Retinal pigment epithelial cell (primary cell): ENCODE results near the gene PAM16.

Experiments
- DNase-seq: peaks from one replicate; pipeline ENCODE4 v3.0.0-alpha.2; 2010; ENCODE audit warnings: low read depth
- H3K4me3 ChIP-seq: 2 replicates; pipeline ENCODE4 v1.5.1; 2011; ENCODE audit warnings: mild to moderate bottlenecking, low read length, control low read depth, moderate library complexity
- CTCF ChIP-seq: conservative IDR thresholded peaks from 2 replicates; pipeline ENCODE4 v1.5.1; 2011; ENCODE audit warnings: low read depth, low read length, control low read depth, inconsistent platforms

The PAM16 gene

DNA sequence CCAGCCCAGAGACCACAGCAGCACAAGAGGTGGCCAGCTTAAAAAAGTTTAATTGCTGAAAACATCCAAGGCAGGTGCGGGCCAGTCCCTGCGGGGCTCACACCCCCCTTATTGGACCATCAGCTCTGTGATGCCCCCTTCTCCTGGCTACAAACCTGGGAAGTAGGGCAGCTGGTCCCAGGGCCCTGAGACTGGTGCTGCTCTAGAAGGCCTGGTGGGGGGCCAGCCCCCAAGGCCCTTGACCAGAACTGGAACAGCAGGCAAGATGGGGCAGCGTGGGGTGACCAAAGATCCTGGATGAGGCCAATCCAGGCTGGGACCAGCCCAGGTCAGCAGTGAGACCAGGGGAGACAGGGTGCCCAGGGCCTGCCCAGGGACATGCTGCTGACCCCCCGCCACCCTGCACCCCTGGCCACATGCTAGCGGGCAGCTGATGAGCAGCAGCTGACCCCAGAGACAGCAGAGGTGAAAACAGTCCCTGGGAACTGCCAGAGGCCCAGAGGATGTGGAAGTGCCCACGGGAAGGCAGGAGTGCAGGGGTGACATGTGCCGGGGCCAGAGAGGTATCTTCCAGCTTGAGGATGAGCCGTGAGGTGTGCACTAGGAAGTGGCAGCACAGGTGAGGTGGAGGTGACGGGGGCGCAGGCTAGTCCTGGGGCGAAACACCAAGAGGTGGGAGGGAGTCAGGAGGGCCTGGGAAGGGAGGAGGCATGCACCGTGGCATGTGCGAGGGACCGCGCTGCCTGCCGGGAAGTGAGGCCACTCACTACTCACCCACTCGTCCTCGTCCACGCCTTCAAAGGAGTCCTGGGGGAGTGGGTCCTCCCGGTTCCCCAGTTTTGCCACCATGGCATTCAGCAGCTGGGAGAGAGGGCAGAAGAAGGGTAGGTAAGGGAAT, 3.6 kb upstream of the PAM16 start:
- H3K4me3 ChIP-seq = no peak overlapping the region
- TF ChIP-seq CTCF = no peak
- no peak for DNase-seq

DNA sequence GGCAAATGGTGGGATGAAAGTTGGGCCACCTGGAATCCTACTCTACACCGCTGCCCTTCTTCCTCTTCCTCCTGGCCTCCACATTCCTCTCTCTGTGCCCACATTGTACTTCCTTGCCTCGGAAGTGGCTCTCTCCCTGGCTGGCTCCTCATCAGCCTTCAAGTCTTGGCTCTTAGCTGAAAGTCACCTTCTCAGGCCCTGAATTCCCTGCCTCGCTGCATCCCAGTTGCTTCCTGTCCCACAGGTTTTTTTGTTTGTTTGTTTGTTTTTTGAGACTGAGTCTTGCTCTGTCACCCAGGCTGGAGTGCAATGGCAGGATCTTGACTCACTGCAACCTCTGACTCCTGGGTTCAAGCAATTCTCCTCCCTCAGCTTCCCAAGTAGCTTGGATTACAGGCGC, 2.6 kb upstream of the PAM16 start:
- H3K4me3 ChIP-seq = no peak overlapping the region
- DNase-seq = no peak
- TF ChIP-seq CTCF = no peak

GRCh38 chr16:4352843-4353242, 1.7 kb upstream of the PAM16 start:
- TF ChIP-seq CTCF = no peak
- no peak for DNase-seq
- no peak overlapping the region for H3K4me3 ChIP-seq

GRCh38 chr16:4351880-4352279, 759 bp upstream of the PAM16 start:
- no peak for DNase-seq
- H3K4me3 ChIP-seq = no peak overlapping the region
- no peak for TF ChIP-seq CTCF

- no peak for DNase-seq
- no peak for TF ChIP-seq CTCF
Observed at GRCh38 chr16:4350365-4350786, 745 bp downstream of the PAM16 start.

DNA sequence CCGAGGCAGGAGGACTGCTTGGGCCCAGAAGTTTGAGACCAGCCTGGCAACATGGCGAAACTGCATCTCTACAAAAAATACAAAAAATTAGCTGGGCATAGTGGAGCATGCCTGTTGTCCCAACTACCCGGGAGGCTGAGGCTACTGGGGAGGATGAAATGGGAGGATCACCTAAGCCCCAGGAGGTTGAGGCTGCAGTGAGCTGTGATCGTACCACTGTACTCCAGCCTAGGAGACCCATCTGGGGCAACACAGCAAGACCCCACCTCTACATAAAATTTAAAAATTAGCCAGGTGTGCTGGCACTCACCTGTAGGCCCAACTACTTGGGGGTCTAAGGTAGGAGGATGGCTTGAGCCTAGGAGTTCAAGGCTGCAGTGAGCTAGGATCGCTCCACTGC, 1.8 kb downstream of the PAM16 start:
- no peak for TF ChIP-seq CTCF
- no peak overlapping the region for H3K4me3 ChIP-seq
- DNase-seq = no peak

More at GRCh38 chr16:4350365-4350786, 745 bp downstream of the PAM16 start:
- H3K4me3 ChIP-seq = peak overlapping the region; percentile 79
